Activated T-cell treated with anti-CD3 and anti-CD28 coated beads, Interleukin-2, amount 50 U/mL, for 1 hour (primary cell): ENCODE measurements around the gene XYLT1.
A peak's percentile ranks its signal among the peaks of the same experiment; 100 is the strongest.

Experiments used
- DNase-seq: peaks from one replicate; pipeline ENCODE4 v3.0.0-alpha.2; 2020

Gene XYLT1

DNA sequence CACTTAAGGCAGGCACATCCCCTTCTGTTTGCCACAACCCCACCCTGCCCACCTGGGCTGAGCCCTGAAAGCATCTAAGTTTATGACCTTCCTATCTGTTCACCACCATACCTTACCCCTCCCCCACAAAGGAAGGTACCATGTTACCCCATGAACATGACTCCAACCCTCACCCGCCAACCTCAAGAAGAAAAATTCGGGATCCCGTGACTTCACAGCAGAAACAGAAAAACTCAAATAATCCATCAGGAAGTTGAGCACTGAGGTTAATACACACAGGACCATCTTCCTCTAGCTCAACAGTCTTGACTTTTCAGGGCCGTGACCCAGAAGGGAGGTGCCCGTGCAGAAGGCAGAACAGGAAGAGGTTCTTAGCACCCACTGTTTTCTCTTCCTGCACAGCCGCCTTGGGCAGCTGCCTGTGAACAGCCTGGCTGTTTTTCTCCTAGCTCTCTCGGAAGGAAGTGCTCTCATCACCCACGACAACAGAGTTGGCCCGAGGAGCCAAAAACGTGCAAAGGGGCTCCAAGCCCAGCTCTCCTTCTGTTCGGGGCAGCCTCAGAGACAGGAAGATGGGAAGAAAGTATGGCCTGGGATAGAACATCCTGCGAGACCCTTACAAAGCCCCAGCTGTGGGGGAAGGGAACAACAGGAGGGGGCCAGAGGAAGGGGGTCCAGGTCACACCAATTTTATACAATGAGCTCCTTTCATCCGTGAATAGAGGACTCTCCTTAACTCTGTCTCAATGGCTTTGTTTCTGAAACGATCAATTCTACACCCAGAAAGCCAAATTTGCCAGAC, 101.1 kb downstream of the XYLT1 start:
- peak; percentile 69 for DNase-seq

DNA sequence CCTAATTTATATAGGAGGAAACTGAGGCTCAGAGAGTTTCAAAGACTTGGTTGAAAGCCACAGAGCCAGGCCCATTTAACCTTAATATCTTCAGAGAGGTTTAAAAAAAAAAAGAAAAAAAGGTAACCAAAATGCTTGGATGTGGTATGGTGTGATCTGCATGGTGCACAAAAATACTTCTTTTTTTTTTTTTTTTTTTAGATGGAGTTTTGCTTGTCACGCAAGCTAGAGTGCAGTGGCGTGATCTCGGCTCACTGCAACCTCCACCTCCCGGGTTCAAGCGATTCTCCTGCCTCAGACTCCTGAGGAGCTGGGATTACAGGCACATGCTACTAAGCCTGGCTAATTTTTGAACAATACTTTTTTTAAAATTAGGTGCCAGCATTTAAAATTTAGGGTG, 101.8 kb downstream of the XYLT1 start:
- DNase-seq = no peak

DNA sequence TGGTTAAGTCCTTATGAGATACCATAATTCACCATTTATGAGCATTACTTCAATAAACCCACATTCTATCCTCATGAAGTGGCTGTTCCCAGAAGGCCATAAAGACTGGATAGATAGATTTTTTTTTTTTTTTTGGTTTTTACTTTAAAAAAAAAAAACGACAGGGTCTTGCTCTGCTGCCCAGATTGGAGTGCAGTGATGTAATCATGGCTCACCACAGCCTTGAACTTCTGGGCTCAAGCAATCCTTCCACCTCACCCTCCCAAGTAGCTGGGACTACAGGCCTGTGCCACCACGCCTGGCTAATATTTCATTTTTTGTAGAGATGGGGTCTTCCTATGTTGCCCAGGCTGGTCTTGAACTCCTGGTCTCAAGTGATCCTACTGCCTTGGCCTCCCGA, 102.3 kb downstream of the XYLT1 start:
- no peak for DNase-seq

DNA sequence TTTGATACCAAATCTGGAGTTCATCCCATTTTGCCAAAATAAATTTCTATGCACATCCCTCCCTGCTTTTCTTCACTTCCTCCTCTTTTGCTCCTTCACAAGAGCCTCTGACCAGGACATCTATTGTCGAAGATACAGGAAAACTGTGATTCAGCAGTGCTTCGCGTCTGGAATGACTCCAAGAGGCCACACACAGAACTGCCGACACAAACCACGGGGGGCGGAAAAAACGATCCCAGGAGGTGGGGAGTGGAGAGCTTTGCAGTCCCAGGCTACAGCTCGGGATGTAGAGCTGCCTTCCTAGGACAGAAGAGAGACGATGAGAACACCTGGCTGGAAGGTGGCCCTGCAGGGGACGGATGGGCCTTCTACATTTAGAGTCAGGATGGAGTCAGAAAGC, 102.8 kb downstream of the XYLT1 start:
- DNase-seq = no peak

DNA sequence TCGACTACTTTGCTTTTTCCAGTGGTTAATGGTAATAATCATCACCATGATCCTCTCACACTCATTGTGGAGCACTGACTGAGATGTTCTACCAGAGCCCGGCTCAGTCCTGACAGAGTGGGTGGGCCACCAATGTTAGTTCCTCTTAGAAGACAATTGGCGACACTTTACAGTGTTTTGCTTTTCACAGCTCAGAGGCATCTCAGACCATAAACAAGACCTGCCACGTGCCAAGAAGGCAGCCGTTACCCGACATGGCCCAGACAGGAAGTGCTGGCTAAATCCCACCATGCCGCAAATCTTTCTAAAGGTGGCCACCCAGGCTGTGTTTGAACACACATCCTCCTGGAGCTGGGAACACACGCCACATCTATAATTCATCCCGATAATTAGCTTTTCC, 103.7 kb downstream of the XYLT1 start:
- no peak for DNase-seq

DNA sequence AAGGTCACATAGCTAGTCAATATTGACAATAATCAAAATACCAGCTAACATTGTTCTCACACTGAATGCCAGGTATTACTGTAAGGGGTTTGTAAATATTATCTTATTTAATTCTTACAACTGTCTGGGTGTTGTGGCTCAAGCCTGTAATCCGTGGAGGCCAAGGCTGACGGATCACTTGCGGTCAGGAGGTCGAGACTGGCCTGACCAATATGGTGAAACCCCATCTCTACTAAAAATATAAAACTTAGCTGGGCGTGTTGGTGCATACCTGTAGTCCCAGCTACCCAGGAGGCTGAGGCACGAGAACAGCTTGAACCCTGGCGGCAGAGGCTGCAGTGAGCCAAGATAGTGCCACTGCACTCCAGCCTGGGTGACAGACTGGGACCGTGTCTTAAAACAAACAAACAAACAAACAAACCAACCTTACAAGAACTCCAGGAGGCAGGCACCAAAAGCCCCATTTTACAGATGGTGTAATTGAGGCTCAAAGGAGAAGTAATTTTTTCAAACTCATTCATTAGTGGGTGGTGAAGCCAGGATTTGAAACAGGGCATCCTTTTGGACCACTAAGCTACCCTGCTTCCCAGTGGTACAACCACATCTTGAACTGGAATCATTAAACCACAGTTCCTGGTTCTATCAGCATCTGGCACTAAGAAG, 104.3 kb downstream of the XYLT1 start:
- DNase-seq = no peak

DNA sequence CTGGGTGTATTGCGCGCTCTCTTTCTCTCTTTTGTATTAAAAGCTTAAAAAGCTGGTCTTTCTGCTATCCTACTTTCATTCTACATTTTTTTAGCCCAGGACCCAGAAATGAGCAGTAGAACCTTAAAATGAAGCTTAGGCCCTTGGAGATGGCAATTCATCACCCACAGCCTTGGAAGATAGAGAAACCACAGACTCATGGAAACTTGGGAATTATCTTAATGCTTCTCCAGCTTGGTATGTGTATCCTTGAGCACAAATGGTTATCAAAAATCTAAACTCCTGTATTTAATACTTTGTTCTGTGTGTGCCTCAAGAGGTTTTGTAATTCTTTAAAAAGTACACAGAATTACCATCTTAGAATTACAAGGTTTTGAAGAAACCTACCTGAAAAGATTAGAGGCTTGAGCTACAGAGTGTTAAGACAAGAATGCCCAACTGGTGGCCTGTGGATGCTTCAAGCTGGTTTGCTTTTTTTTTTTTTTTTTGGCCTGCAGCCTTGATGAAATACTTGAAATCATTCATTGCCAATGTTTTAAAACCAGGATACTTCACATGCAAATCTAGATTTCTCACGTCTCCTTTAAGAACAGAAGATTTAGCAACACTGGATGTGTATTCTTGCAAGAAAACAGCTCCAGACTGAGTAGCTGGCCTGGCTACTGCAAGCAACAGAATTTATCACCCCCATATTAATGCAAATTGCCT, 105.0 kb downstream of the XYLT1 start:
- no peak for DNase-seq

DNA sequence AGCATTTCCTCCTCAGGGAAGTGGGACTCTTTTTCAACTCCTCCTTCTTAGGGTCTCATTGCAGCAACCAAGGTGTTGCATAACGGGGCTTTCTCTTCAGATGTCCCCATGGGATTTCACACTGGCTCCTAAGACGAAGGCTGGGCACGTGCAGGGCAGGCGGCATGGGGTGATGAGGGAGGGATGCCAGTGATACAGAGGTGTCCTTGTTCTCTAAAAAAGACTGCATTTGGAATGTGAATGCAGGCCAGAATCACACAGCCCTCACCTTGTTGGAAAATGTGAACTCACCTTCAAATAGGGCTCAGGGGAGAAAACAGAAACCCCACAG, 105.6 kb downstream of the XYLT1 start:
- DNase-seq = no peak

DNA sequence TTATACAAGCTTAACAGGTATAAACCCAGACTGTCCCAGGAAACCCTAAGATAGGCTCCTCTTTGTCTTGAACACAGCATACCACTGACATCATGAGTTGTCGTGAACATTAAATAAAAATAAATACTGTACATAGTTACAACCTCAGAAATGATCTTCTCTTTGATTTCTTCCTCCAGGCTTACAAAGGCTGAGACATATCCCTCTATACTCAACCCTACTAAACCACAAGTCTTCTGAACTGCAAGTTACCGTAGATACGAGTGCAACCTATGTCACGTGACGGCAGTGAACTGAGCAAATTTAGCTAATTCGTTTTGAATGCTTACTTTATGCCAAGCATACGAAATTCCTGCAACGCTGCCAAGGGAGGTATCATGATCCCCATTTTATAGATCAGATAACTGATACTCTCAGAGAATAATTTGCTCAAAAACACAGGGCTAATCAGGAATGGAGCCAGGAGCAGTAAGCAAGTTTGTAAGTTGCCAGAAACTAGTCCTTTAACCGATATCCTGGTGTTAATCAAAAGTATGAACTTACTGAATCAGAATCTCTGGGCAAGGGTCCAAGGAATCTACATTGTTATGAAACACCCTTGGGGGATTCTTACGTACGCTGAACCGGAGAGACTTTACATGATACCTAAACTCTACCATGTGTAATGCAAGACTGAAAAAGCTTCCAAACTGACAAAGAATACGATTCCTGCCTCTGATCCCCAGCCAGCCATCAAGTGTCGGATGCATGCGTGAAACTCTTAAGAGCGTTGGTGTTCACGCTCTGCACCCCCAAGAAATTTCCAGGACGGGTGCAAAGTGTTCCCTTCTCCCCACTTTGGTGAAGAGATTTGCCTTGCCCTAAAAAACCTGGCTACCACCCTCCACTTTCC, 106.2 kb downstream of the XYLT1 start:
- DNase-seq = no peak

DNA sequence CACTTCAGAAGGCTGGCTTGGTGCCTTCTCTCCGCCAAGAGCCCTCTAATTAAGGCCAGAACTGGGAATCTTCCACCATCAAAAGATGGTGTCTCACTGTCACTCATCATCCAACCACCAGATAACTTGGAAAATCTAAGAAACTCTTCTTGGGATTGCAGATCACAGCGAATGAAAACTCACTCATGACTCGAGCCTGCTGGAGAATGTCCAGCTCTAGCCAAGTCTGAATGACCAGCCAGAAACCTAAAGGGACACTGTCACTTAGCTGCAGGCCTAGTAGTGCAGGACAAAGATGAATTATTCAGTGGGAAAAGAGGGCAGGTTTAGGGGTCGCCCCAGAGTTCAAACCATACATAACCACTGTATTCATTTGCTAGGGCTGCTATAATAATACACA, 107.8 kb downstream of the XYLT1 start:
- DNase-seq = no peak

DNA sequence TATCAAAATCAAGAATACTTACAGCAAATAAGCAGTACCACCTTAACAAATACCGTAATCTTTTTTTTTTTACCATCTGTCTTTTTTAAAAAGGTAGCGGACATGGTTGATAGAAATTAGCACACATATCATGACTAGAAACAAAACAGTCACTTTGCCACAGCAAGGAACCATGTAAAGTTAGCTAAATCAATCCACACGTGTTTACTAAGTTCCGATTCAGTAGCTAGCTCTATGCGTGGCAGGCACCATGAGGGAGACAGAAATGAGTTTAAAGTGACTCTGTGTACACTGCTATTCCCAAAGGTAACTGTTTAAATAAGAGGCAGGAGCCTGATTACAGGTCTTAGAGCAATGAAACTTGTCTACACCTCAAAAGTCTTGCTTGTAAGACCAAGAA, 108.6 kb downstream of the XYLT1 start:
- DNase-seq = no peak

DNA sequence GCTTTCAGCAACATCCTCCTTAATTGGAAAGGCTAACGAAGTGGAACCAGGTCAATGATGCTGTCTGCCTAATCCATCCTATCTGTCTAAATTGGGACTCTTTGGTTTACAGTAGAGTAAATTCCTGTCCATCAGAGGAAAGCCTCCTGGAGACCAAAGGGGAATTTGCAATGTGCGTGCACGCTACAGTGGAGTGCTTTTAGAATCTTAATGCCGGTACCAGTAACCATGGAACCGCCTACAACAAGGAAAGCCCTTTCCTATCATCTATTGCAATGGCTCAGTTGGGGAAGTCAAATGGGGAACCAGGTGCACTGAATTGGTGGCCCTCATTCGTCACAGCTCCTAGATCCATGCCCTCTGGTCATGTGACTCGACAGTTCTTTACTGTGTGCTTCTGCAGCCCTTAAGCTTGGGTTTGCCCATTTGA, 110.1 kb downstream of the XYLT1 start:
- DNase-seq = no peak

DNA sequence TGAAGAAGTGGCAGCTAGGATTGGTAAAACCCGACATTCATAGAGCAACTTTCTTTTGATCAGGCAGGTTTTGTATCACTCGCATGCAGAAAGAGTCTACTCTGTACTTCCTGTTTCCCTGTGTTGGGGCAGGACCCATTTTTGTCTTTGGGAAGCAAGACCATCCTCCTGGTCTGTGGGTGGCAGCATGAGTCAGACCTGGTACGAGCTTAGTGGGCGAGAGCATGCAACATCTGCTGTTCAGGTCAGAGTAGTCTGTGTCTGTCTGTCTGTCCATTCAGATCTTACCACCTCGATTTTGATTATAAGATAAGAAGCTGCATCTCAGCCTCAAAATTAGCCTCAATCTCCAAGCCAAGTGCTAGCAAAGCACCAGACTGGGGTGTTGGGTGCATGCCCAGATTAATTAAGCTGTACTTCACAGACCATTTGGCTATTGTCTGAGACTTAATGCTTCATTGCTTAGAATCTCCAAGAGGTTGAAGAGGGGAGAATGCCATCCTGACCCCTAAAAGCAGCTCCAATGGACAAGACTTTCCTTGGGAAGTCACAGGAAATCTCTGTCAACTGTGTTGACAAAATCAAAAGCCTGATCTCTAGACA, 110.9 kb downstream of the XYLT1 start:
- peak; percentile 50 for DNase-seq

DNA sequence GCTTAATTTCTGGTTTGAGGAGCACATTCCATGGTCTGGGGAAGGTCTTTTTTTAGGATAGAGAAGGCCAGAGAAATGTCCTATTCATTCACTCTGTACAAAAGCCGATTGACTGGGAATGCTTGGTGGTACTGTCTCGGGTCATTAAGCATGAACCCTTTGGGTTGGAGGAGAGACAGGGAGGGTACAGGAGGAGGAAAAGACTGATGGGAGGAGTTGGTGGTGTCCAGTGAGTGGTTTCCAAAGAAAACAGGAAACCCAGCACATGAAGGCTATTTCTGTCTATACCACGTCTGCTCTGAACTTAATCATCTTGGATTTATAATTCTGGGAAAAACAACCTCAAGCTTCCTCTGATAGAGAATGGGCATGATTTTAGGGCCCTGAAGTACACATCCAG, 111.9 kb downstream of the XYLT1 start:
- DNase-seq = no peak

DNA sequence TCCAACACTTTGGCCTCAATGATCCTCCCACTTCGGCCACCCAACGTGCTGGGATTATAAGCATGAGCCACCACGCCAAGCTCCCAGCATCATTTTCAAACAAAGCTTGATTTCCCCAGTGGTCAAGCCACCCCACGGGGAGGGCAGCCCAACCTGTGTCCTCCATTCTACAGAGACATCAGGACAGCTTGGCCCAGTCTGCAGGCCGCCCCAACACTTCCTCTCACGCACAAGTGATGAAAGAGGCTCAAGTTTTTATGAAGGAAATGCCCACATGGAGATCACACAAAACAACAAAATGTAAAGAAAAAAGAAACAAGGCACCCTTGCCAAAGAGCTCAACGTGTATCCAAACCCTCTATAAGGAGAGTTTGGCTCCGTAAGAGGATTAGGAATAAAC, 112.4 kb downstream of the XYLT1 start:
- DNase-seq = no peak

DNA sequence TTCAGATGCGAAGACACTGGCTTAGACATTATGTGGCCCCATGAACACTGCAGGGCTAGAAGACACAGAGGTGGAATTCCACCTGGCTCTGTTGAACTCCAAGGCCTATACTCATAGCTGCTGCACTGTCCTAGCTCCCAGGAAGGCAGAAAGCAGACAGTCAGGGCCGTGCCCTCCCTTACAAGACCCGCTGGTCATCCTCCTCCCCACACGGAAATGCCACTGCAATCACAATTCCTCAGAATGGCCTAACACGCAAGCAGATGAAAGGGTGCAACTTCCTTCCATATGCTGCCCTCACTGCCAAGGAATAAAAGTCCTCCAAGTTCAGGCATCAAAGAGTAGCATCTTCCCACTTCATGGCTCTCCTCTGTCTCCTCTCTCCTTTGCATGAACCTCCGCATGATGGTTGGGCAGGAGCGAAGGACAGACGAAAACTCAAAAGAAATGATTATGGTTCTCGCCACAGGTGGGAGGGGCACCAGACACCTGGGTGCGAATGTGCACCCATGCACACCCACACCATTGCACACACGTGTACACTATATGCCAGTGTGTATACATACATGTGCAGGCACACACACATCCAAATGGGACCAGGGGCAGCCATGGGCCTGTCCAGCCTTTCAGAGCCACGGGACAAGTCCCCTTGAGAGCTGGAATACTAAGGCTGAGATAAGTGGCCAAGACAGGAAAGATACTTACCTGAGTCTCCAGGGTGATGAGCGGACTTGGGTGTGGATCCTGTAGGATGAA, 113.3 kb downstream of the XYLT1 start:
- no peak for DNase-seq

DNA sequence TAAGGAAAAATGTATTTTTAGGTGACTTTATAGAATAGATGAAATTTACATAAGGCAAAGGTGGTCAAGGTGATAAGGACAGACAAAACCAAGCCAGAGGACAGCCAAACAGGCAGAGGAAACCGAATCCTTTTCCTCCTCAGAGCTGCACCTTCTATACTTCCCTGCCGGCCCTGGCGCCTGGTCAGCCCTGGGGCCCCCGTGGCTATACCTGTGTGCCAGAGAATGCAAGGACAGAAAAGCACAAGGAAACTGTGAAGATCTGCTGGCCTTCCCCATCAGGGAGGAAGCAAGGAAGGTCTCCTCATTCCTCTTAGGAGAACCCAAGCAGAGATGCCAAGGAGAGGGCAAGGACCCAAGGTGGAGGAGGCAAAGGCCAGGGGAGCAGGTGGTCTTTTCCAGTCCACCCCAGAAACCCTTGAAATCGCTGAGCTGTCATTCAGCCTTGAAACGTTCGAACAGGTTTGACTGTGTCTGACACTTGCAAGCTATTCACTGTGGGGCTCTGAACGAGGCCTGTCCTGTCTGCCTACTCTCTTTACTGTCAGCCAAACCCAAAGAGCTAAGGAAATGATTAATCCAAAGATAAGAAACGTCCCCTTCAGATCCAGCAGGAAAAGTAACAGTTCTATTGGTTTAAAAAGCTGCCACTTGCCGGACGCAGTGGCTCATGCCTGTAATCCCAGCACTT, 114.4 kb downstream of the XYLT1 start:
- no peak for DNase-seq

DNA sequence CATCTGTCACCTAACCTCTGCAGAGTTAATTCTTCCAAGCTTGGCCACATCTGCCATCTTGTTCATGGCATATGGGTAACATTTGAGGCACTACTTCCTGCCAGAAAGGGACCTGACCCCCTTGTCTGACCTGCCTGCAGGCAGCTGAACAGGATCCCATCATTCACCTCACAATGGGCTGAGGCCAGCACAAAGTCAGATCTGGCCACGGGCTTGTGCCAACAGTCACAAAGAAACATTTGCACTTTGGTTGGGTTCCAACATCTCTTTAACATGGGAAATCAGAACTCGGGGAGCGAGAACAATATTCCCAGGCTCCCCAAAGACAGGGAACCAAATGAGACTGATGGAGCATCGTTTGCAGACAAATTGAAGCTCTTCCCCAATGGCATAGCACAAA, 116.1 kb downstream of the XYLT1 start:
- DNase-seq = no peak

DNA sequence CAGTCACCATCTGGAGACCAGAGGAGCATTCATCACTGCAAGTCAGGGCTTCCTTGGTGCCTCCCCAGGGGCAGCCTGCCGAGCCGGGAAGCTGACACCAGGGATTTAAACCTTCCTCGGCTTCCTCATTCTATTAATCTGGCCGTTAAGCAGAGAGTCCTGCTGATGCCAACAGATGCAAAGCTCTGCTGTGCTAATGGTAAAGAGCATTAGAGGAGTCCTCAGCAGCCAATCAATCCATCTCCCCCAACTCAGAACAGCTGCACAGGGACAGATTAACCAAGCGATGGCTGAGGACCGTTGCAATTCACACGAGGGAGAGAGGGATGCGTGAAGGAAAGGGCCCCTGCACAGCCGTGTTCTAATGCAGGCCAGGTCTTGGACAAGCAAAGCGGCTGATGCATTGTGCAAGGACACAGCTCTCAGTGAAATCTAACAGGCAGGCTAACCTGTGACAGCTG, 116.6 kb downstream of the XYLT1 start:
- no peak for DNase-seq

DNA sequence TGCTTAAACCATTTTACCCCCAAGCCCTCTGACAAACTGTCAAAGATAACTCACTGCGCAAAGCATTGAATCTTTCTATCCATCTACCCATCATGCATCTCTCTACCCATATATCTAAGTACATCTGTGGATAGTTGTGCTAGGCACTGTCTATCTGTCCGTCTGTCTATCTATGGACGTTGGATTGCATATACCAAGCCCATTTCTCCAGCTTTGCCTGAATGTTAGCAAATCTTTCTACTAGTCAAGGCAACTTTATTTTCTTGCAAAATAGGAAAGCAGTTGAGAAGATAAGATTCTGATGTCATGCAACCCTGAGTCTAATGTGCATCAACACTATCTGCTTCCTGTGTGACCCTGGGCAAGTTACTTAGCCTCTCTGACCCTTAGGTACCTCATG, 117.2 kb downstream of the XYLT1 start:
- no peak for DNase-seq

DNA sequence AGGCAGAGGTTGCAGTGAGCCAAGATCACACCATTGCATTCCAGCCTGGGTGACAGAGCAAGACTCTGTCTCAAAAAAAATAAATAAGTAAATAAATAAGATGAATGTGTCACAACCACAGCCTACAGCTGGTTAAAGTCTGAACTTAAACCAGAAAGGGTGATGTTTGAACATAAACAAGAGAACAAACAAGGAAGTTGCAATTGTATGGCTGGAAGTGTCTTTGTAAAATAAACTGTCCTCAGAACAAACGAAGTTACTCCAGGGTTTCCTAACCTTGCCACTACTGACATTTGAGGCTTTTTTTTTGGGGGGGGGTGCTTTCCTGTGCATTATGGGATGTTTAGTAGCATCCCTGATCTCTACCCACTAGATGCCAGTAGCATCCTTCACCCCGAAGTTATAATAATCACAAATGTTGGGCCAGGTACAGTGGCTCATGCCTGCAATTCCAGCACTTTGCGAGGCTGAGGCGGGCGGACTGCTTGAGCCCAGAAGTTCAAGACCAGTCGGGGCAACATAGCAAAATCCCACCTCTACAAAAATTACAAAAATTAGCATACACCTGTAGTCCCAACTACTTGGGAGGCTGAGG, 119.2 kb downstream of the XYLT1 start:
- DNase-seq = no peak
